ENCODE data around the gene IL11RA.
A peak's percentile ranks its signal among the peaks of the same experiment; 100 is the strongest.

The IL11RA gene

DNA sequence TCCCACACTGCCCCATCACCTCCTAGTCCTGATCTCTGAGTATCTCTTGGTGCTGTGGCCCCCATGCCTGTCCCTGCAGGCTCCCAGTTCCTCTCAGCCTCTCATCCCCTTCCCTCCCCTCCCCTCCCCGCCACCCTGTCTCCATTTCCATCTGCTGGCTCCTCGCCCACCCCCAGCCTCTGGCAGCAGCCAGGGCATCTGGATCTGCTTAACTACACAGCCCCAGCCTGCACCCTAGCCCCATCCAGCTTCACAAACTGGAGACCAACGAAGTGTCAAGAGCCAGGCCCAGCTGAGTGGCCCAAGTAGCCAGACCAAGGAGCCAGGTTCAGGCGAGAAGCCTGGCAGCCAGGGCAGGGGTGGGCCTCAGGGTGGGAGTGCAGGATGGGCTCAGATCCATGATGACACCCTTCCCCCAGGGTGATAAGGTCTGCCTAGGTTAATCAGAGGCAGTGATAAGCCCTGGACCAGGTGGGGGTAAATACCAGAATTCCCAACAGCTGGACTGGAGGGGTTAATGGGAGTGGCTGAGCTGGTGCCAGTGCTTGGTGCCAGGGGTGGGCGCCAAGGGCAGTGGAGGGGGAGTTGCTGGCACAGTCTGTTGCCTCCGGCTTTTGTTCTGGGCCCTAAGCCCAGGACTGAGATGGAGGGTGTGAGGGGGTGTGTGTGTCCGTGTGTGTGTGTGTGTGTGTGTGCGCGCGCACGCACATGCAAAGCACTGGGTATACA, 2.5 kb downstream of the IL11RA start:
- no peak for DNase-seq

DNA sequence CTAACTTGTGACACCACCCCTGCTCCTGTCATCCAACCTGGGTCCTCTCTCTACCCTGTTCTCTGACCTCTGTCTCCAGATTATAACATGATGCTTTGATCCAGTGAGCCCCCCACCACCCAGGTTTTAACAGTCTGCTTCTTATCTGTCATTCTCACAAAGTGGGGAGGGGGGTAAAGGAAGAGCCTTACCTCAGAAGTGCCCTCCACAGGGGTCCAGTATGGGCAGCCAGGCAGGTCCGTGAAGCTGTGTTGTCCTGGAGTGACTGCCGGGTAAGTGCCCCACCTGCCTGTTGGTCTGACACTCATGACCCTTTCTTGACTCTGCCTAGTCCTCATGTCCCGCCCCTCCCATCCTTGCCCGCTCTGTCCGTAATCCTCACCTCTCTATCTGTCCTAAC, 3.4 kb downstream of the IL11RA start:
- DNase-seq: no peak

DNA sequence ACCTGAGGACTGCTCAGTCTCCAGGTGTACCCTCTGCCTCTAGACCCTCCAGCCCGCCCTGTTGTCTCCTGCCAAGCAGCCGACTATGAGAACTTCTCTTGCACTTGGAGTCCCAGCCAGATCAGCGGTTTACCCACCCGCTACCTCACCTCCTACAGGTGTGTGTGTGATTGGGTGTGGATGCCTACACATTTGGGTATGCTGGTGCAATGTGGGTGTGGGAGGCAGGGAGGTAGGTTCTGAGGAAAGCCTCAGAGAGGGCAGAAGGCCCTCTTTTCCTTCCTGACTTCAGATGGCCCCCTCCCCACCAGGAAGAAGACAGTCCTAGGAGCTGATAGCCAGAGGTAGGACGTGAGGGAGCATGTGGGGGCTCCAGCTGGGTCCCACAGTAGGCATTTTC, 5.0 kb downstream of the IL11RA start:
- no peak for DNase-seq

DNA sequence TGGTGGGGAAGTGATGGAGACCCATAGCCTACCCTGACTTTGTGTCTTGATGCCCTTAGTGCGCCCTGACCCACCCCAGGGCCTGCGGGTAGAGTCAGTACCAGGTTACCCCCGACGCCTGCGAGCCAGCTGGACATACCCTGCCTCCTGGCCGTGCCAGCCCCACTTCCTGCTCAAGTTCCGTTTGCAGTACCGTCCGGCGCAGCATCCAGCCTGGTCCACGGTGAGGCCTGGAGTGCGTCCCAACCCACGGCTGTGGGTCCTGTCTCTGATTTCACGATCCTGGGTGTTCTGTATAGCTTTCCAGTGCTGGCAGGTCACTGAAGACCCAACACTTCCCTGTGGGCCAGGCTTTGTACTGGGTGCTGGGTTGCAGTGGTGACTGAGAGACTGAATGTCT, 6.5 kb downstream of the IL11RA start:
- no peak for DNase-seq

DNA sequence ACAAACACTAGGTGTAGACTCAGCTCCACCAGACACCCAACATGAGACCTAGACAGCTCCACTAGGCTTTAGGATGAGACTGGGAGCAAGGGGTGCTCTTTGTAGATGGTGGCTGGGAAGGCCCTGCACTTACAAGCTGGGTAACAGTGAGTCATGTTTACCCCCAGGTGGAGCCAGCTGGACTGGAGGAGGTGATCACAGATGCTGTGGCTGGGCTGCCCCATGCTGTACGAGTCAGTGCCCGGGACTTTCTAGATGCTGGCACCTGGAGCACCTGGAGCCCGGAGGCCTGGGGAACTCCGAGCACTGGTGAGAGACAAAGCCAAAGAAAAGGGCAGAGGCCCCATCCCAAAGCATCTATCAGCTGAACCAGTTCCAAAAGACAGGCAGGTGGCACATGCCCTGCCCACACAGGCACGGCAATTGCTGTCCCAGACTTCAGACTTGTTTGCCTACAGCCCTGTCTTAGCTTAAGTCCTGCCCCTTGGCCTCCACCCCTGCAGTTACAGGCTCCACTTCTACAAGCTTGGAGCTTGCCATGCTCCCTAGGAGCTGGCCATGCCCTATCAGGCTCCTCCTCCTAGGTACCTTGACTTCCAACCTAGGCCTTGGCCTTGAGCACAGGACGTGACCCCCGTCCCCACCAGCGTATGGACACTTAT, 7.7 kb downstream of the IL11RA start:
- no peak for DNase-seq

DNA sequence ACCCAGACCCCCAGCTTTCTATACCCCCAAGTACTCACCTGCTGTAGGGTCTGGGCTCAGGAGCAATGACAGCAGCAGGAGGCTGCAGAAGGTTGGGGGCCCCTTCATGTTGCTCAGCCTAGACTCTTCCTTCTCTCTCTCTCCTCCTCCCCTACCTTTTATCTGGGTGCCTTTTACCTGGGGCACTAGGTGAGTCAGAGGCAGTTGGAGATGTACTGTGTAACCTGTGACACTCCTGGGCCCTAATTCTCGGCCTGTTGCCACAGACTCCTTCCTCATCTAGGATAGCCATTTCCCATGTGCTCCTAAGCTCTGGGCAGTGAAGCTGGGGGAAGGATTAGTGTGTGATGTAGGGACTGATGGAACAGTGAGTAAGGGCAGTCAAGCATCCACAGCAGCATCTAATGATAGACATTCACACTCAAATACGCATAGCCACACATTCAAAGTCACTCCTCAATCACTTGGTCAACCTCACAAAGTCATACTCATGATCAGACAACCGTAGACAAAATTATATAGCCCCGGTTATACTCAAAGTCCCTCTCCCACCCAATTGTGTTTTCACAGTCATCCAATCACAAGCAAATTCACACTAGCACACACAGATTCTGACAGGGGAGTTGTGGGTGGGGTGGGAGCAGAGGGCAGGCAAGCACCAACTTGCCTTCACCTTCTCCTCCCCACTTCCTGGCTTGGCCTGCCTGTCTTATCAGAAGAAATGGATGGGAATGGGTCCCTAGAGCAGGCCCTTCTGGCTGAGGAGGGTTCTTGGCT, 10.7 kb downstream of the IL11RA start, which contains the start of gene CCL27:
CCL27 (minus strand) TSS at position 132 of the 777 bp plus-strand sequence; CDS start at position 108, 24 bp downstream.
- no peak for DNase-seq

DNA sequence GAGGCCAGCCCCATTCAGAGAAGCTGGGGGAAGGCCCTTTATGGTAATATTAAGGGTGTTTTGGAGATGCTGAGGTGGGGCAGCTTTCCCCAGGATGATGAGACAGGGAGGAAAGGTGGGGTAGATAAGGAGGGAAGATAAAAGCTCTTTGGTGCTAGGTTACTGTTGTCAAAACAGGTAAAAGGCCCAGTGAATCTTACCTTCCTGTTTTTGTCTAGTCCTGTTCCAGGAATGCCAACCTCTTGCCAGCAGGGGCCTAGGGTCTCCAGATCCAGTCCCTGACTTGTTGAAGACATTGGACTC, 11.3 kb downstream of the IL11RA start:
- DNase-seq: no peak

DNA sequence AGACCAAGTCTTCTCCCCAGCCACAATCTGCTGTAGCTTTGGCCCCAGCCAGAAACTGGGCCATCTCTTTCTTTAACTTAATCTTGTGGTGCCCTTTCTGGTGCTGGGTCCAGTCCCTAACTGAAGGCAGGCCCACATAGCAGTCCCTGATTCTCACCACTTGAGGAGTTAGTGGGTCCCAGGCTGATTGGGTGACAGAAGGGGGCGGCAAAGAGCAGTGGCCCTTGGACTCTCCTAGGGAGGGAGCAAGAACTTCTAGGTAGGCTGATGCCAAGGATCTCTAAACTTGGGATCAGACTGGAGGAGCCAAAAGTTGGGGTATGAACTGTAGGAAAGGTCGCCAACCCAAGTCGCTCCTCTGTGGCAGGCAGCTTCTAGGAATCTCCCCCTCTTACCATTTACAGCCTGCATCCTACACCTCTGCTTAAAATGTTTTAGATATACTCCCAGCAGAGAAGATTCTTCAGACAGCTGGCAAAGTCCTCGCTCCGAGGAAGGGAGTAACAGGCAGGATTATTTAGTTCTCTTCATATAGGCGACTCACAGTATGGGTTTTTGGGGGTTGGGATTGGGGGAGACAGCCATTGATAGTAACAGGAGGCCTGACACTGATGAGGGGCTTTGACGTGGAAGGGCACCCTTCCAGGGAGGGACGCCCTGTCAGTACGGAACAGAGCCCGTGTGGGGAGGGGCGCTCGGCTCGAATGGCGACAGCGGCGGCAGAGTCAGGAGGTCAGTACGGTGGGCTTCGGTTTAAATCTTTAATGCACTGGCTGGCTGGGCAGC, 12.5 kb downstream of the IL11RA start:
- no peak for DNase-seq

DNA sequence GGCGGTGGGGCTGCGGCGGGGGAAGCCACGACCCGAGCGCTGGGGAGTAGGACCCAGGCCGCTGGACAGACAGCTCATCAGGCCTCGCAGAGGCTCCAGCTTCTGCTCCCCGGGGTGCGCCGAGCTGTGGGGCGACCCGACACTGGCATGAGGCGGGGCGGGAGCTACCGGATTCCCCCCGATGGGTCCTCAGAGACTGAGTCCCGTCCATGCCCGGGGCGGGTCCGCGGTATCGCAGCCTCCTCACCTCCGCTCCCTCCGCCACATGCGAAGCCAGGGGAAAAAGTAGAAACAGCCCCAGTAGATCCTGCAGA, 13.0 kb downstream of the IL11RA start:
- no peak for DNase-seq

DNA sequence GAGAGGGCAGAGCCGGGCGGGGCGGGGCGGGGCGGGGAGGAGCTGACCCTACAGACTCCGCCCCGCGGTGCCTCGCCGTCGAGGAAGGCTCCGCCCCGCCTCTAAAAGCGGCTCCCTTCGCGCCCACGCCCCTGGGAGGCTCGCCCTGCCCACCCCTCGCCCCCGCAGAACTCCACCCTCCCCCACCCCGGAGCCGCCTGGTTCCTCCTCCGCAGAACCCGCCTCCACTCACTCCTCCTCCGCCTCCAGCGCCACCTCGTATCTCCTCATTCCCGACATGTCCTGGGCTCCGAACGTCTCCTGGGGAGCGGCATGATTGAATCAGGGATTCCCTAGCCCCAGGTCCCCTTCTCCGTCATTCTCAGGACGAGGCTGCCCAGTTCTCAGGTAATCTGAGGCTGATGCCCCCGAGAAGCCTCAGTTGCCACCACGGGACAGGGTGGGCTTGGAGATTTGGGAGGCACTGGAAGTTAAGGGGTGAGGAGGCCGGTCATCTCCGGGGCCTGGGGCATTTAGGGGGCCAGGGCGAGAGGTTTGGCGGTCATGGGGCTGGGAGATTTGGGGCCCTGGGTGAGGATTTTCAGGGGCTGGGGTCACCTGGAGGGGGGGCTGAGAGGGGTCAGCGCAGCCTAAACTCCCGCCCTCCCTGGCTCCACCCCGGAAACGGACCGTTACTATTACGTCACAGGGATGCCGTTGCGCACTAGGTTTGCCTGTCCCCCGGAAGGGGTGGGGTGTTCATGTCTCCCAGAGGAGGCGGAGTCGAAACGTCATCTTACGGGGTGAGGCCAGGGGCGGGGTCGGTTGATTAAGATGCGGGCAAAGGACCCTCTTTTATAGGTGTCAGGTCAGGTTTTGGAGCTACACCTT, 13.6 kb downstream of the IL11RA start:
- peak; percentile 80 for DNase-seq

DNA sequence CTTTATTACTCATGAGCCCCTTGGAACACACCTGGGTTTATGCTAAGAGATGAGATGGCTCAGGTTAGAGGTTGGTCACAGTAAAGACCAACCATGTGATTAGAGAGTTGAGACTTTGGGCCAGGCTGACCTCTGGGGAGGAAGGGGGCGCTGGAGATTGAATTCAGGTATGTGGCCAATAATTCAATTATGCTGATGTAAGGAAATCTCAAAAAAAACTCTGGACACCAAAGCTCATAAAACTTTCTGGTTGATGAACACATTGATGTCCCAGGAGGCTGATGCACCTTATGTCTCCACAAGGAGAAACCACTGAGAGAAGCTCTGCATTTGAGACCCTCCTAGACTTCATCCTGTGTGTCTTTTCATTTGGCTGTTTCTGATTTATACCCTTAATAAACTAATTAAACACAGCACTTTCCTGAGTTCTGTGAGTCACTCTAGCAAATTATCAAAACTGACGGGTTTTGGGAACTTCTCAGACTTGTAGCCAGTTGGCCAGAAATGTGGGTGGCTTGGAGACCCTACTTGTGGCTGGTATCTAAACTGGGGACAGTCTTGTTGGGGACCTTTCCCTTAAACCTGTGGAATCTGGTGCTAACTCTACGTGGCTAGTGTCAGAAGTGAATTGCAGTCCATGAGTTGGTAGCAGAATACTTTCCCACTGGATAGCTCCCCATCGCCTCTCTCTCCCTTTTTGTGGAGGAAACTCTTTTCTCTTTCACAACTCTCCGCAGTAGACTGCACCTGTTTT, 18.0 kb downstream of the IL11RA start:
- no peak for DNase-seq

DNA sequence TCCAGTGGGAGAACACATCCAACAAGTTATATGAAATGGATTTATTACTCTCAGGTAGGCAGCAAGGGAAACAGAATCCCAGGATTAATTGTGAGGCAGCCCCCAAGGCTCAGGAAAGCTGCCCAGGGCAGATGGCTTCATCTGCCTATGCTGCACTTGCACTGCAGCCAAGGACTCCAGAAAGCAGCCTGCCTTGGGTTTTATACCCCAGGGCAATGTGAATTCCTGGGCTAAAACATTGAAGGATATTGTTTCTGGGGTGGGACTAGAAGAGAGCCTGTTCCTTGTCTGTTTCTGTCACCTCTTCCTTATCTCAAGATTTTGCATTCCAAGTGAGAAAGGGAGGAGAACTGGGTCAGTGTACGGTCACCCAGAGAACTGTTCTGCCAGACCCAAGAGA, 19.3 kb downstream of the IL11RA start:
- no peak for DNase-seq

DNA sequence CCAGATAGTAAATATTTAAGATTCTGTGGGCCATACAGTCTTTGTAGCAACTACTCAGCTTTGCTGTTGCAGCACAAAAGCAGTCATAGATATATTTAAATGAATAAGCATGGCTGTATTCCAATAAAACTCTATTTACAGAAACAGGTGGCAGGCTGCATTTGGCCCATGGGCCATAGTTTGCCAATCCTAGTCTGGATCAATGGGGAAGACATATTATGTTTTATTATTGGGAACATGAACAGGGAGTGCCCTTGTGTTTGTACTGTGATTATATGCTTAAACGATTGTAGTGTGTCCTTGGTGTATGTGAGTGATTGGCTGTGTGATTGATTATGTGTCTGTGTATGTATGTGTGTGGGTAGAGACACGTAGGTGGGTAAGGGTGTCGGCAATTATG, 22.5 kb downstream of the IL11RA start:
- no peak for DNase-seq

DNA sequence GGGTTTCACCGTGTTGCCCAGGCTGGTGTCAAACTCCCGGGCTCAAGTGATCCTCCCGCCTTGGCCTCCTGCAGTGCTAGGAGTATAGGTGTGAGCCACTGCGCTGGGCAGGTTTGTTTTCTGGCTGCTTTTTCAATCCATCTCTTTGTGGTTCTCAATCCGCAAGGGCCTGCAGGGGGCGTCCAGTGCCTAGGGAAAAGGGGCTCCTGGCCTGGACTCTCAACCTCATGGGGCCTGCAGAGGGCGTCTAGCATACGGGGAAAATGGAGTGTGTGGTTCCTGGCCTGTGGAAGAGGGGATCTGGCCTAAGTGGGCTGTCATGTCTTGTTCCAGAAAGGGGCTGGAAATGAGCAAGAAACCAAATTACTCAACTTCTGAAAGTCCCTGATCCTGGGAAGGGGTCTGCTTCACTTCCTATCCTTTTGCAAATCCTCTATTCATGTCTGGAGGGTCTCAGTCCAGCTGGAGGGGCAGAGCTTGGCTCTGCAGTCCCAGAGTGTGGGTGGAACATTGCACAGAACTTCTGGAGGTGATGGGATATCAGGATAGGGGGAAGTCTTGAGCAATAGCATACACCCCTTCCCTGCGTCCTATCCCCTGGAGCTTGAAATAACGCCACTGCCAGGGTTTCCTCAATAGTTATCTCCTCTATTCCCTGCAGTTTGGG, 23.2 kb downstream of the IL11RA start:
- no peak for DNase-seq

DNA sequence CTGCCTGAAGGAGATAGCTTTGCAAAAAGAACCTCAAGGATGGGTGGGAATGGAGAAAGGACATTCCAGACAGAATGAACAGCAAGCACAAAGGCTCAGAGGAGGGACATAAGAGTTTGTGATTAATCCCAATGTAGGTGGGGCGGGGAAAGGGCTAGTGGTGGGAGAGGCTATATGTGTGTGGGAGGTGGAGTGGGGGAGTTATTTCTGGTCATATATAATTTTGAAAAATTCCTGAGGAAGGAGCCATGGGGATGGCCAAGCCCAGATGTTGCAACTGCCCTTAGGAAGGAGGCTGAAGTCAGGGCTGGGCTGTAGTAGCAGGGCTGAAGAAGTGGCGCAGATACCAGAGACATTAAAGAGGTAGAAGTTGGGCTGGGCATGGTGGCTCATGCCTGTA, 23.9 kb downstream of the IL11RA start:
- no peak for DNase-seq

DNA sequence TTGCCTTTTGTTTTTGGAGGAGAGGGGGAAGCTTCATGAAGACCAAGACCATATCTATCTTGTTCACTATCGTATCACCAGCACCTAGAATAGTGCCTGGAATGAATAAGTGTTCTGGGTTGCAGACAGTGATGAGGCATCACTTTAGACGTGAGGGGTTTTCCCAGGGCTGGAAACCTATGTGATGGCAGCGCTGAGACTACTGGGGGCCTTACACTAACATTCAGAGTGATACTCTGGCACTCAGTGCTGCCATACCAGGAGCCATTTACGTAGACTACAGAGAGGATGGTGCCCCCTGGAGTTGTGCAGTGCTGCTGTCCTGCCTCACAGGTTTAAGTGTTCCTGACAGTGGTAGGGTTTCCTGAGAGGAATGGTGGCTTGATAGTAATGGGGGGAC, 32.2 kb downstream of the IL11RA start:
- DNase-seq: no peak

DNA sequence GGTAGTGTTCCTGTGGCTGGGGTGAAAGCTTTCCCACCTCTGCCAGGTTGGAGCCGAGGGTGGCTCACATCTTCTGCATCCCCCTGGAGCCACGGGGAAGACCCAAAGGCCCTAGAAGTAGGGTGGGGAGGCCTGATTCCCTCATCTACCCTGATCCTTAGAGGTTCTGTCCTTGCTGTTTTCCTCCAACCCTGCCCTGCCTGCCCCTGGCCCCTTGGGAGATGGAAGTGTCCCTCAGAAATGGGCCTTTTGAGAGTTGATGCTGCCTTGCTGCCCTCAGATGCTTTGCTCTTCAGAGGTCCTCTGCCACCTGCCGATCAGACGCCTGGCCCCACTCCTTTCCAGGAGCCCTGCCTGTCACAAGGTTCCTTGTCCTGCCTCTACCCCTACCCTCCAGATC, 32.8 kb downstream of the IL11RA start:
- no peak for DNase-seq

DNA sequence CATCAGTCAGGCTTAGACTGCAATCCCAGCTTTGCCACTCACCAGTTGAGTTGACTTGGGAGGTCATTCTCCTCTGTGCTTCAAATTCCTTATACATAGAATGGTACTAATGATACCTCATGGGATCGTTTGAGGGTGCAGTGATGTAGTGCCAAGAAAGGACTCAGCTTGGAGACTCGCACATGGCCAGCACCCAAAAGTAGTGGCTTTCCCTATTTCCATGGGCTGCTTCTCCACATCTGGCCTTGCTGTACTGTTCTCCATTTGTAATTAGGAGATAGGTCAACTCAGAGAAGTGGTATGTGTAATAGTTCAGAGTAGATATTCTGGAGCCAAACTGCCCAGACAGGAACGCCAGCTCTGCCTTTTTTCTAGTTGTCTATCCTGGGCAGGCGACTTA, 33.6 kb downstream of the IL11RA start:
- DNase-seq: no peak

DNA sequence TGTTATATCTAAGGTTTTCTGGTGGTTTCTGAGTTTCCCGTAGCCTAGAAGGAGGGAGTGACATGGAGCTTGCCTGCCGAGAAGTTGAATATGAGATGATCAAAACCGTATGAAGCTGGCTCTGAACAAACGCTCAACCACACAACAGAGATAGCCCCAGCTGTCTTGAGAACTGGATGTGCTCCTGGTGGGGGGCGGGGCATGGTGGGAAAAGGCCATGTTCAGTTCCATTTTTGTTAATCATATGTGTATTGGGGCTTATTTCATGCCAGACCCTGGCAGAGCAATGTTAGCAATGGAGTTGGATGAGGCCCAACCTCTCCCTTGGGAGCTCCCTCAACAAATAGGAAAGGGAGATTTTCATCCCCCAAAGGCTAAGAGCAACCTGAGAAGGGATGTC, 34.2 kb downstream of the IL11RA start:
- no peak for DNase-seq

DNA sequence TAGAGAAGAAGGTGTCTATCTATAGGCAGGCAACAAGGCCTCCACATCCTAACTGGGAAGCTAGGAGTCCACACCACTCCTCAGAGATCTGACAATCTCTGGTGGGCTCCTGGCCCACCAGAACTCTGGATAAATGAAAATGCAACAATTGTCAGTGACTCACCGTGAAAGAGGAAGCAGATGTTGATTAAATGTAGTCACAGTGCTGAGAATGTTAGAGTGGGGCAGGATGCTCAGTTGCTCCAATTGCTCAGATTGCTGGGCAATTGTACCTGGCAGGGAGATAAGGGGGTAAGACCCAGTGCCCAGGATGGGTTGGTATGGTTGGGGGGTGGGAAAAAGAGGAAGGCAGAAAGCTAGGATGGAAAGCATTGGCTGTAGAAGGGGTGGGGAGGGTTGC, 34.7 kb downstream of the IL11RA start:
- no peak for DNase-seq
